Measurements from ENCODE around the gene AQP10.
"Not testable (repeated sequence)": the region's sequence is repeated elsewhere in the genome, so short reads cannot be mapped to it uniquely, and the experiment has no call there.

AQP10 gene

GRCh38 chr1:154324669-154325582, 4.0 kb downstream of the AQP10 start, which contains the start of gene ATP8B2:
Gene ATP8B2 (plus strand): TSS chr1:154325525. CDS start chr1:154328142, 2,617 bp downstream.
- peak; percentile 83 for DNase-seq

GRCh38 chr1:154325583-154326545, 5.0 kb downstream of the AQP10 start:
- DNase-seq: peak; percentile 39

- no peak for DNase-seq
Measured at GRCh38 chr1:154326546-154327465, 5.9 kb downstream of the AQP10 start.

- peak; percentile 59 for DNase-seq
Measured at GRCh38 chr1:154327466-154328317, 6.8 kb downstream of the AQP10 start.

GRCh38 chr1:154328318-154329151, 7.6 kb downstream of the AQP10 start:
- peak; percentile 86 for DNase-seq

GRCh38 chr1:154329152-154329521, 8.2 kb downstream of the AQP10 start:
- no peak for DNase-seq

GRCh38 chr1:154329551-154330131, 8.7 kb downstream of the AQP10 start:
- no peak for DNase-seq

GRCh38 chr1:154330669-154331068, 9.8 kb downstream of the AQP10 start:
- no peak for DNase-seq

GRCh38 chr1:154334079-154335024, 13.5 kb downstream of the AQP10 start:
- DNase-seq: no peak

- DNase-seq: peak; percentile 90
Measured at GRCh38 chr1:154335025-154335714, 14.3 kb downstream of the AQP10 start.

GRCh38 chr1:154337253-154337894, 16.5 kb downstream of the AQP10 start:
- no peak for DNase-seq

- no peak for DNase-seq
Measured at GRCh38 chr1:154338875-154339274, 18.0 kb downstream of the AQP10 start.

GRCh38 chr1:154341366-154341765, 20.5 kb downstream of the AQP10 start:
- not testable (repeated sequence) for DNase-seq

GRCh38 chr1:154342132-154342531, 21.2 kb downstream of the AQP10 start:
- DNase-seq: no peak

- DNase-seq: peak; percentile 71
Measured at GRCh38 chr1:154342836-154343472, 22.1 kb downstream of the AQP10 start.

- DNase-seq: peak; percentile 68
Measured at GRCh38 chr1:154344977-154345837, 24.3 kb downstream of the AQP10 start.
